Kidney (tissue), 14 donors: ENCODE measurements around the gene SLC29A1. TPM values are rescaled to one million over a fixed set of nuclear protein-coding genes. Genes with fewer than 3 reads are reported as not detected.
A peak's percentile ranks its signal among the peaks of the same experiment; 100 is the strongest.

Experiments used
- DNase-seq, 5 donors: peaks; one replicate each; pipeline ENCODE4 v3.0.0-alpha.2; 2013 to 2020
- FAIRE-seq: peaks from 2 replicates; lab custom pipeline; 2012; peaks lifted over from hg19 to GRCh38; lab: Jason Lieb, UNC
- H3K27ac ChIP-seq, 2 donors: one replicate each; pipeline ENCODE4 v1.7.0; 2013; ENCODE audit warnings: low read depth in 2 of 2, low read length in 2 of 2, inconsistent platforms in 1 of 2
- H3K27me3 ChIP-seq: one replicate; pipeline ENCODE4 v1.7.1; 2013; ENCODE audit warnings: low read length, inconsistent platforms; ENCODE audit not compliant: control insufficient read depth, insufficient read depth
- H3K36me3 ChIP-seq, 3 donors: one replicate each; pipeline versions ENCODE4 v1.7.0 to v1.7.1; 2013; ENCODE audit warnings: low read length in 3 of 3, control low read depth in 1 of 3, inconsistent platforms in 1 of 3; ENCODE audit not compliant: insufficient read depth in 3 of 3, control insufficient read depth in 2 of 3
- H3K4me1 ChIP-seq, 3 donors: one replicate each; pipeline versions ENCODE4 v1.7.0 to v1.7.1; 2013; ENCODE audit warnings: low read length in 3 of 3, inconsistent platforms in 1 of 3, low read depth in 1 of 3; ENCODE audit not compliant: control insufficient read depth in 2 of 3, insufficient read depth in 2 of 3
- H3K4me3 ChIP-seq, 3 donors: one replicate each; pipeline versions ENCODE4 v1.7.0 to v1.8.1; 2013; ENCODE audit warnings: low read length in 3 of 3, control low read depth in 1 of 3, inconsistent platforms in 1 of 3
- H3K9ac ChIP-seq, 3 donors: one replicate each; pipeline versions ENCODE4 v1.7.0 to v1.7.1; 2013; ENCODE audit warnings: low read length in 3 of 3, control low read depth in 1 of 3, inconsistent platforms in 1 of 3
- H3K9me3 ChIP-seq, 3 donors: one replicate each; pipeline versions ENCODE4 v1.7.0 to v1.7.1; 2013; ENCODE audit warnings: low read length in 3 of 3, control low read depth in 1 of 3, inconsistent platforms in 1 of 3; ENCODE audit not compliant: control insufficient read depth in 2 of 3, insufficient read depth in 1 of 3
- intact Hi-C: fragments of 100-400 bp; cut with DNase I; formaldehyde crosslinking; loops from one replicate; pipeline ENCODE4 v1.11.1; 2022
- polyA plus RNA-seq: library from polyadenylated mRNA; stranded (reverse); fragments of 350-450 nt; fragmentation: Illumina TruSeq; extraction: RNeasy Lipid Tissue Mini Kit (QIAGEN cat#74804); gene quantifications from one replicate; pipeline ENCODE4 v1.2.3, GENCODE V29; 2014; ENCODE audit warnings: low read depth, low replicate concordance; ENCODE audit not compliant: insufficient read depth
- total RNA-seq: library from RNA; stranded (reverse); fragmentation: NEBNext Ultra II Directional; extraction: Animal tissue kit (Norgen Biotek cat#: 25700); gene quantifications from one replicate; pipeline ENCODE4 v1.2.1, GENCODE V29; 2021
- TF ChIP-seq, protein P1 (sequence below): IDR thresholded peaks from 3 replicates; pipeline ENCODE4 v1.5.1; 2012; ENCODE audit warnings: mild to moderate bottlenecking, moderate library complexity, borderline replicate concordance; ENCODE audit not compliant: insufficient read depth; ENCODE audit errors: extremely low read depth
- donor health status: control.
- donor health status: control.
- donor health status: control.
- donor health status: control.
- donor health status: control.
- donor health status: DM: yes; HTN: yes; CAD: no.
- donor health status: Normal renal cell carcinoma (clear cell type).

The SLC29A1 gene
- total and polyA plus RNA-seq, 2 donors from 2014 or later: 50.1 to 74.6 TPM

DNA sequence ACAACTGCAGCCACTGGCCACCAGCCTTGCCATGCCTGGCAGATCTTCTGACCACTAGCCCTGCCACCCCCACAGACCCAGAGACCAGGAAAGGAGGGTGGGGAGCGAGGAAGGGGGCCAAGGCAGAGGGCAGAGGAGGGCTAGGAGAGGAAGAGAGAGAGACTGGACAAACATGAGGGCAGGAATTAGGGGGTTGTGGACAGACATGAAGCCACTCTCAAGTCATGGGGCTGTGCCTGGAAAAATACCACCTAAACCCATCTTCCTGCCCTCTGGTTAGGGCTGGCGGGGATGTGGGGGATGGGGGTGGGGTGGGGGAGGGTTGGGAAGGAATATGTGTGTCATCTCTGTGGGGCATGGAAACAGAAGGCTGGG is 1.4 kb upstream of the SLC29A1 start:
- Histone ChIP-seq H3K9me3 (no peaks in the 10 kb centered on the region), H3K27ac (peak overlapping the region; percentile 86 to 91), H3K4me3 (no peak overlapping the region), H3K9ac (peak overlapping the region in 1 of 3 donors; percentile 3), H3K36me3 (no peaks in the 10 kb centered on the region), H3K27me3 (no peaks in the 10 kb centered on the region), H3K4me1 (peaks cover 0 to 38% (median 14%) of the 10 kb centered on the region in 3 donors)
- TF ChIP-seq, protein P1, sequence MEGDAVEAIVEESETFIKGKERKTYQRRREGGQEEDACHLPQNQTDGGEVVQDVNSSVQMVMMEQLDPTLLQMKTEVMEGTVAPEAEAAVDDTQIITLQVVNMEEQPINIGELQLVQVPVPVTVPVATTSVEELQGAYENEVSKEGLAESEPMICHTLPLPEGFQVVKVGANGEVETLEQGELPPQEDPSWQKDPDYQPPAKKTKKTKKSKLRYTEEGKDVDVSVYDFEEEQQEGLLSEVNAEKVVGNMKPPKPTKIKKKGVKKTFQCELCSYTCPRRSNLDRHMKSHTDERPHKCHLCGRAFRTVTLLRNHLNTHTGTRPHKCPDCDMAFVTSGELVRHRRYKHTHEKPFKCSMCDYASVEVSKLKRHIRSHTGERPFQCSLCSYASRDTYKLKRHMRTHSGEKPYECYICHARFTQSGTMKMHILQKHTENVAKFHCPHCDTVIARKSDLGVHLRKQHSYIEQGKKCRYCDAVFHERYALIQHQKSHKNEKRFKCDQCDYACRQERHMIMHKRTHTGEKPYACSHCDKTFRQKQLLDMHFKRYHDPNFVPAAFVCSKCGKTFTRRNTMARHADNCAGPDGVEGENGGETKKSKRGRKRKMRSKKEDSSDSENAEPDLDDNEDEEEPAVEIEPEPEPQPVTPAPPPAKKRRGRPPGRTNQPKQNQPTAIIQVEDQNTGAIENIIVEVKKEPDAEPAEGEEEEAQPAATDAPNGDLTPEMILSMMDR: no peak
- intact Hi-C loops: no loop called here
- no peak for DNase-seq
- no peak for FAIRE-seq

DNA sequence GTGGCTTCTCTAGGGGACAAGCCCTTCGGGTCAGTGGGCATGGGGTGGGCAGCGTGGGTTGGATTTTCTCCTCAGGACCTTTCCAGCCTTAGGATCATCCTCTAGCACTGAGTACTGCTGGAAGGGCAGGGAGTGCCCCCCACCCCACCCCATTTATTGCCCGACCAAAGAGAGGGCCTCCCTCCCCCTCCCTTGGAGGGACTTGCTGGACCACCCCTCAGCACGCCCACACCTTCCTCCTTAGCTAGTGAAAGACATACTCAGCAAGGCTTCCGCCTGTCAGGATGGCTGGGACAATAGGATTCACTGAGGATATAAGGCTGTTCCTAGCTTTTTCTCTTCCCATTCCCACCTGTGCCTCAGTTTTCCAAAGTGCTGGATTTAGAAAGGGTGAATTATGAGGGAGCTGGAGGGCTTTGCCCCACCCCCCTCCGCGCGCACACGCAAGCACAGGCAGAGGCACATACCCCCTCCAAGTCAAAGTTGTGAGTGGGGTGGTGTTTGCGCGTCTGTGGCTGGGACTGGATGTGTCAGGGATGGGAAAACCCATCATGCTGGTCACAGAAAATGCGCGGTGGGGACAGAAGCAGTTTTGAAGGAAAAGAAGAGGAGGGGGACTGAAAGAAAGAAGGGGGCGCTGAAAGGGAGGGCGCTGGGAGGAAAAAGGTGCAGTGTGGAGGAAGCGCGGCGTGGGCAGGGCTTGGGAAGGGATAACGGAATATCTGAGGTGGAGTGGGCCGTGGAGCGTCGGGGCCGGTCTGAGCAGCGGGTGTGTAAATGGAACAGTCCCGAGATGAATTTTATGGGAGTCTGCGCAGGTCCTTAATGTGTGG is 693 bp upstream of the SLC29A1 start:
- H3K27me3 ChIP-seq: no peaks in the 10 kb centered on the region
- no peaks in the 10 kb centered on the region for H3K9me3 ChIP-seq
- TF ChIP-seq, protein P1: no peak
- H3K9ac ChIP-seq: peak overlapping the region in 2 of 3 donors; percentile 51 to 55
- intact Hi-C loops: no loop called here
- peak in 2 of 5 donors; percentile 39 to 65 for DNase-seq
- FAIRE-seq: no peak
- H3K4me3 ChIP-seq: peak overlapping the region in 2 of 3 donors; percentile 30 to 39
- H3K27ac ChIP-seq: peak overlapping the region; percentile 63 to 74
- no peaks in the 10 kb centered on the region for H3K36me3 ChIP-seq
- H3K4me1 ChIP-seq: peaks cover 0 to 35% (median 16%) of the 10 kb centered on the region in 3 donors

DNA sequence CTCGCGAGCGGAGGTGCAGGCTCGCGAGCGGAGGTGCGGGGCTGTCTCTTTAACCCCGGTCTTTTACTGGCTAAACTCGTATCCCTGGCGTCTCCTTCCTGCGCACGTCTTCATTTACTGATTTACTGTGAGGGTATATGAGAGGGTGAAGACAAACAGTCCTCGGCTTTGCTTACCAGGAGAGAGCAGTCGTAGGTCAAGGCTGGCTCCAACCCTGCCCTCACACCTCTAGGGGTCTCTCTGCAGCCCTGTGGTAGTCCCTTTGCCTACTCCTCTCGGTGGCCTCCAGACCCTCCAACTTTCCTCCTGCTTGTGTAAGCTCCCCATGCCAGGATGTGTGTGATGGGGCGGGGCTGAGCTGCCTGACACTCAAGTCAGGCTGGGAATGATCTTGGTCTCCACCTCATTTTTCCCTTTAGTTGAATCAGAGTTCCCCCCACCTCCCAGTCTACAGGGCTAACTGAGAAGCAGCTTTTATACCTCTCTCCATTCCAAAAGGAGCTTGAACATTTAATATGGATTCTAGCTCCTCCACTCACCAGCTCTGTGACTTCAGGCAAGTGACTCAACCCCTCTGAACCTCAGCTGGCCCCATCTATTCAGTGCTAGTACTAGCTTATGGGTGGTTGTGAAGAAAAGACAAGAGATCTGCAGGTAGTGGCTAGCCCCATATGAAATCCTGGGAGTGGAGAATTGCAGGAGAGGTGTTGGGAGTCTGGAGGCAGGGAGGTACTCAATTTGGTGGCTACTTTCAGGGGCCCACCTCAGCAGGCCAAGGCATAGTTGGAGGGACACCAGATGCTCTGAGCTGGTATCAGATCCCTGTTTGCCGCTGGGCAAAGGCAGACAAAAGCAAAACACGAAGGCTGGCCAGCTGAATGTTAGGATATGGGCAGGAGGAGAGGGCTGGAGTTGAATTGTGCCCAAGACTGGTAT is 902 bp downstream of the SLC29A1 start:
- no peaks in the 10 kb centered on the region for H3K36me3 ChIP-seq
- no peak overlapping the region for H3K27ac ChIP-seq
- FAIRE-seq (no peak), DNase-seq (peak in 3 of 5 donors; percentile 59 to 70 (median 63))
- peaks cover 0 to 29% (median 15%) of the 10 kb centered on the region in 3 donors for H3K4me1 ChIP-seq
- H3K4me3 ChIP-seq: peak overlapping the region; percentile 36 to 44 (median 43)
- TF ChIP-seq, protein P1: no peak
- intact Hi-C loops: no loop called here
- no peaks in the 10 kb centered on the region for H3K9me3 ChIP-seq
- peak overlapping the region in 1 of 3 donors; percentile 7 for H3K9ac ChIP-seq
- H3K27me3 ChIP-seq: no peaks in the 10 kb centered on the region
